GM21786 (cell line): ENCODE data around the gene IQCM.
A peak's percentile ranks its signal among the peaks of the same experiment; 100 is the strongest.

ENCODE experiments used
- ATAC-seq: cut with Tn5 transposase; IDR thresholded peaks from one replicate; pipeline ENCODE4 v1.9.1; 2021; ENCODE audit not compliant: unreplicated experiment

IQCM gene

GRCh38 chr4:149784018-149784417 is 31.6 kb downstream of the IQCM start:
- ATAC-seq = no peak

- ATAC-seq = no peak
These were observed 34.5 kb downstream of the IQCM start for GRCh38 chr4:149781150-149781549.

GRCh38 chr4:149768477-149768876 is 47.2 kb downstream of the IQCM start:
- ATAC-seq = no peak

GRCh38 chr4:149766135-149766534 is 49.5 kb downstream of the IQCM start:
- ATAC-seq = no peak

- ATAC-seq = no peak
These were observed 50.0 kb downstream of the IQCM start for GRCh38 chr4:149765630-149766029.

GRCh38 chr4:149755969-149756368 is 59.7 kb downstream of the IQCM start:
- no peak for ATAC-seq

- no peak for ATAC-seq
These were observed 61.1 kb downstream of the IQCM start for GRCh38 chr4:149754526-149754925.

GRCh38 chr4:149752729-149753128 is 62.9 kb downstream of the IQCM start:
- no peak for ATAC-seq

GRCh38 chr4:149751174-149751573 is 64.5 kb downstream of the IQCM start:
- no peak for ATAC-seq

- no peak for ATAC-seq
These were observed 65.9 kb downstream of the IQCM start for GRCh38 chr4:149749784-149750183.

GRCh38 chr4:149747646-149748045 is 68.0 kb downstream of the IQCM start:
- ATAC-seq = no peak

GRCh38 chr4:149746276-149746675 is 69.4 kb downstream of the IQCM start:
- no peak for ATAC-seq

- peak; percentile 59 for ATAC-seq
These were observed 74.3 kb downstream of the IQCM start for GRCh38 chr4:149741186-149741831.

- ATAC-seq = no peak
These were observed 77.5 kb downstream of the IQCM start for GRCh38 chr4:149738156-149738555.

GRCh38 chr4:149735796-149736195 is 79.8 kb downstream of the IQCM start:
- ATAC-seq = no peak

- no peak for ATAC-seq
These were observed 87.2 kb downstream of the IQCM start for GRCh38 chr4:149728444-149728843.

GRCh38 chr4:149727663-149728062 is 88.0 kb downstream of the IQCM start:
- ATAC-seq = no peak

- ATAC-seq = no peak
These were observed 92.6 kb downstream of the IQCM start for GRCh38 chr4:149723065-149723464.

GRCh38 chr4:149719806-149720205 is 95.8 kb downstream of the IQCM start:
- no peak for ATAC-seq

GRCh38 chr4:149719357-149719756 is 96.3 kb downstream of the IQCM start:
- ATAC-seq = no peak

GRCh38 chr4:149718500-149718899 is 97.1 kb downstream of the IQCM start:
- ATAC-seq = no peak

- no peak for ATAC-seq
These were observed 98.9 kb downstream of the IQCM start for GRCh38 chr4:149716728-149717127.

GRCh38 chr4:149715822-149716585 is 99.6 kb downstream of the IQCM start:
- ATAC-seq = no peak
